NCI-H2107 (cell line): Measurements from ENCODE around the gene NUDT3.

Experiments
- DNase-seq: peaks from one replicate; lab custom pipeline; 2025; lab: John Stamatoyannopoulos, UW

NUDT3 gene

DNA sequence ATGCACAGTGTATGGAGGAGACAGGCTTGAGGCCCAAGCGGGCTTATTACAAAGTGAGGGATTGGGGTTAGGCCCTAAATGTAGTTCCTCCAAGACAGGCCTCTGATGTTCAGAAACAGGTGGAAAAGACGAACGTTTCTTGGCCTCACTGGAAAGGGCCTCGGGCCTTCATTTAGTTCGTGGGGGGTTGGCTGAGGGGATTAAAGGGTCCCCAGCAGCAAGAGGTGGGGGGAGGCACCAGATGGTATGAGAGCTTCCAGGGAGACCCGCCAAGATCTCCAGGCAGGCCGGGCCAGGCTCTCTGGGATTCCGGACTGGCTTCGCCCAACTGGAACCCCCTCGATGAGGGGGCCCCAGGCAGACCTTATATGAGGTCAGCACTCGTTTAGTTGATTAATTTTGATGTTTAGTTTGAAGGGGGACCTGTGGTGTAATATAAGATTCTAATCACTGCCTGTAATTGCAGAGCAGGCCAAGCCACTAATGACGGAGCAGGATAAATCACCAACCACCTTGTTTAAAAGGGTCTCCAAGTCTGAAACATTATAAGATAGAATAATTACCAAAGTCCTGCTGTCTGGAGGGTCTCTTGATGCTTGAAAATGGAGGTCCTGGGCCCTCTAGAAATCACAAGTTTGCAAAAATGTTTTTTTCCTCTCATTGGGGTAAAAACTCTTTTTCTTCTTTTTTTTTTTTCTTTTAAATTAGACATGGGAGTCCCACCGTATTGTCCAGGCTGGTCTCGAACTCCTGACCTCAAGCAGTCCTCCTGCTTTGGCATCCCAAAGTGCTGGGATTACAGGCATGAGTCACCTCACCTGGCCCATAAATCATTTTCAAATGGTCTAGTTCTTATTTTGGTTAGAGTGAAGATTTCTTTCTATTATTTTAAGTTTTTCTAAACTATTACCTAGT is 153.6 kb downstream of the NUDT3 start:
- no peak for DNase-seq

DNA sequence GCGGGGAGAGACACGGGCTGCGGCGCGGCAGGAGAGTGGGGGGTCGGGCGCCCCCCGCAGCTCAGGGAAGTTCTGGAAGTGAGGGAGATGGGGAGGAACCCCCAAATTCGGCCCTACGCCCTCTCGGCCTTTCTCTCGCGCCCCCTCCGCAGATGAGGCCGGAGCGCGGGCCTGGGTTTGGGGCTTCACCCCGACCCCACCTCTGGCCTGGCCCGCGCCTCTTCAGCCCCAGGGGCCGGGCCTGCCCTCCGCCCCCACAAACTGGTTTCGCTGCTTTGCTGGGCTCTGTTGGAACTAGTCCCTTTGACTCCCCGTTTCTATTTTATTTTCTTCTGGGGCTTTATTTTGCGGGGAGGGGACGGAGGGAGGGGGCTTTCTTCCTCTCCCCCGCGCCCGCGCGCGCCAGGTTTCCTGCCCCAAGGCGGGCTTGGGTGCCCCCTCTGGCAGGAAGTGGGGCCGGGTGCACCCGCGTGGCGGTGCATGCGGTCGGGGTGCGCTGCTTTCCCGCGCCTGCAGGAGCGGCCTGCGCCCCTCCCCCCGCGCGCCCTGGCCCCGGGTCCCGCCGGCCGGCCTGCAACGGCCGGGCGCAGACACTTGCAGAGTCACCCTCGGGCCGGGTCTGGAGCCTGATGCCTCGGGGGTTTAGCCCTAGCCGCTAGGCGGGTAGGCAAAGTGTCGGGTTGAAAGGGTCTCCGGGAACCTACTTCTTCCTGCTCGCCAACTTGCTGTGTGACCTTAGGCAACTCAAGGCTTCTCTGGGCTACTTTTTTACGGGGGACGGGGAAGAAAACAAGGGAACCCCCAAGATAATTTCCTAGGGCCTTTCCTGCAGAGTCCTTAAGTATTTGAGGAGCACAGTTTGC is 154.5 kb downstream of the NUDT3 start:
- no peak for DNase-seq

DNA sequence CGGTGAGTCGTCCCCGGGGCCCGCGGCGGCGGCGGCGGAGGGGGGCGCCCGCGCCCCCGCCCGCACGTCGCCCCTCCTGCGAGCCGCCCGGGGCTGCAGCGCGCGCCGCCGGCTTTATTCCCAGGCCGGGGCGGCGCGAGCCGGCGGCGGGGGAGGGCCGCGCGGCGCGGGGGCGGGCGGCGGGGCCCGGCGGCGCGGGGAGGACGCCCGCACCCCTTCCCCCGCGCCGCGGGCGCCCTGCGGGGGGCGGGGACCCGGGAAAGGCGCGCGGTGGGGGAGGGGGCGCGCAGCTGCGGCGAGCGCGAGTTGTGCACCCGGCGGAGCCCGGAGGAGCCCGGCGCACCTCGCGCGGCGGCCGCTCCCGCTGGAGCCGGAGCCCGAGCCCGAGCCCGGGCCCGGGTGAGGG is 155.2 kb downstream of the NUDT3 start:
- DNase-seq: no peak

DNA sequence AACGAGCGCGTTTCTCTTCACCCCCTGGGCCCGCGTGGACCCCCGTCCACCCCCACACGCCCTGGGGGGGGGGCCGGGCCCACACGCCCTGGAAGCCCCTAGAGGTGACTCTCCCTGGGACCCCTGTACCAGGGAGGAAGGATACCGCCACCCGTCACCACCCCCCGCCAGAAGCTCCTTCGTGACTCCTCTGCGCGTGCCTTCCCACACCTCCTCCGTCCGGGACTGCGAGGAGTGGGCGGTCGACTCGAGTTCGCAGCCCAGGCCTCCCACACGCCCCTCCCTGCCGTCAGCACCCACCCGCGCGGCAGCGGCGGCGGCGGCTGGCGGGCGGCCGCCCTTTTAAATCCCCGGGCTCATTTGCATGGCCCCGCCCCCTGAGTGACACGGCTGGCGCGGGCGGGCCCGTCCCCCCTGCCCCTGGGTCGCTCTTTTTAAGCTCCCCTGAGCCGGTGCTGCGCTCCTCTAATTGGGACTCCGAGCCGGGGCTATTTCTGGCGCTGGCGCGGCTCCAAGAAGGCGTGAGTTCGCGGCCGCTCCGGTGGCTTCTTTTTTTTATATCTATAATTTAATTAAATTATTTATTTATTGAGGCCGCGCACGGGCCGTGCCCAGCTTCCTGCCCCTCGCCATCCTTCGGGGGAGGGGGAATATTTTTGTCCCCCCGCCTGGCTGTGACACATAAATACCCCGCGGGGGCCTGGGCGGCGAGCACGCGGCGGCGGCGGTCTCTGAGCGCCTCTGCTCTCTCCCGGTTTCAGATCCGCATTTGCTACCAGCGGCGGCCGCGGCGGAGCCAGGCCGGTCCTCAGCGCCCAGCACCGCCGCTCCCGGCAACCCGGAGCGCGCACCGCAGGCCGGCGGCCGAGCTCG is 155.8 kb downstream of the NUDT3 start, which contains the start of gene HMGA1:
HMGA1 (plus strand) TSS at position 431 of the 873 bp plus-strand sequence. CDS start 3,908 bp downstream, outside the sequence.
- peak; percentile 68 for DNase-seq

DNA sequence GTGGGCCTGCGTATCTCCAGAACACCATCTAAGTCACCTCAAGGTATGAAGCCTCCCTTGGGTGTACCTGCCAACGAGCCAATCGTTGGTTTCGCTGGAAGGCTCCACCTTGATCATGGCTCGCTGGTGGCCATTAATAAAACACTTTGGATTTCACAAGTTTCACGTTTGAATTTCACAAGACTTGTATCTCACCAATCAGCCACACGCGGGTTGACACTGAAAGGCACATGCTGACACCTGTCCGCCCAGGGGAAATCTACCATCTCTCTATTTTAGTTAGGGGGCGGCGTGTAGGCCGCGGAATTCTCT is 156.4 kb downstream of the NUDT3 start:
- no peak for DNase-seq

DNA sequence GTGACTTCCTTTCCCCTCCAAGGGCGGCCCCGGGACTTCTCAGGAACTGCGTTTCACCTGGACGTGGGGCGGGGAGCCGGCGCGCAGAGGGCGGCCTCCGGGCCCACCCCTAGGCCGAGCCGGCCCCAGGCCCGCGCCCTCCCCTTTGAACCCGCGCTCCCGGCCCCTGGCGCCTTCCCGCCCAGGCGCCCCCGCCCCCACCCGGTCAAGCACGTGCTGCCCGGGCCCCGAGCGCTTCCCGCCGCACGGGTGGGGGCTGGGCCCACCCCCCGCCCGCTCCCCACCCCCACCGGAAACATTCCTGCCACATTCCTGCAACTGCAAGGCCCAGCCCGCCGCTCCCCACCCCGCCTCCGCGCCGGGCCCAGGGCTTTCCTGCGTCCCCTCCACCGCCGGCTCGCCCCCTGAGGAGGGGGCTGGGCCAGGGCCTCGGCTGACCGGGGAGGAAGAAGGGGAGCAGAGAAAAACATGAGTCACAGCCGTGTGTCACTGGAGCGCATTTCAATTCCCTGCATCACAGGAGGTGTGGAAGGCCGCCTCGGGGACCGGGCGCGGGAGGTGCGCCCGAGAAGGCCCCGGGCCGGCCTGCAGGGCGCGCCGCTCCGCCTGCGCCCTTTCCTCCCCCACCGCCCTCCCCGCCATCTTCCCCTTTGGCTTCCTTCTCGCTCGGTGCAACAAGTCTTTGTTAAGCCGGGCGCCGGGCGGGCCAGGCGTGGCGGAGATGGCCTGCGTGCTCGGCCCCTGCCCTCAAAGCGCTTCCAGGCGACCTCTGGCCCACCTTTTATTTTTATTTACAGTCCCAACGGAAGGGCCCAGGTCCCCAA is 156.9 kb downstream of the NUDT3 start:
- no peak for DNase-seq

DNA sequence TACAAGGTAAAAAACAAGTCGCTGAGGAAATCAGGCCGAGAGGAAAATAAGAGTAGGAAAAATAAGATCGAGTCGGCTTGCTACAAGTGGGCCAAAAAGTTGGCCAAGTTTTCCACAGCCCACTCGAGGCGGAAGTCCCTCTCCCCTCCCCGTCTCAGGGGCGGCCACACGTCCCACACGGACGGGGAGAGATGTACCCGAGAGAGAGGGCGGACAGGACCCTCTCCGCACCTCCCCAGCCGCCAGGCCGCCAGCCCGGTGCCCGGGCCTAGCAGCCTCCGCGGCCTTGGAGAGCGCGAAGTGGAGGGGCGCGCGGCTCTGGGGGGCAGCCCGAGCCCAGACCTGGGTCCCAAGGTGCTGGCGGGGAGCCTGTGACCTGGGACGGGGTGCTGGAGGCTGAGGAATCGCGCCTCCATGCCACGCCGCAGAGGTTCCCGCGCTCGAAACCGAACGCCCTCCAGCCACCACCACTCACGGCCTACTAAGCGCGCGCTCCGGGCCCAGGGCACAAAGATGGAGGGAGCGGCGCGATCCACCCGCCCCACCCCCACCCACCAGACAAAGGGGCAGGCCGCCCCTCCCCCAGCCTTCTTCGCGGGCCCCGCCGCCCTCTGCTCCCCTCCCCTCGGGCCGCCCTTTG is 157.7 kb downstream of the NUDT3 start:
- DNase-seq: no peak

DNA sequence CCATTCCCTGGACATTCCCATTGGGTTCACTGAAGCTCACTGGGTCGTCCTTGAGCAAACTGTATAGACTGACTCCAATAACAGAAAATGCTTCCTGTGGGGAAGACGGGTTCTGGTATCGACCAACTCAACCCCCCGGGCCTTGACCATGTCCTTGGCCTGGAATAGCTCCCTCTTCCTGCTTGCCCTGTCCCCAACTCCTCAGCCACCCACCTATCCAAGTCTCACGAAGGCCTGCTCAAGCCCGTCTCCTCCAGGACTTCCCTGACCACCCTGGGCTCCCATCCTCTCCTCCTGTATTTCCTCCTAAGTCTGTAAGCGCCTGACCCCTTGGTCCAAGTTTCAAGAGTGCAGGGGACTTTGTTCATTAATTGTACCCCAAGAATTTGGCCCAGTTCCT is 158.6 kb downstream of the NUDT3 start:
- no peak for DNase-seq

DNA sequence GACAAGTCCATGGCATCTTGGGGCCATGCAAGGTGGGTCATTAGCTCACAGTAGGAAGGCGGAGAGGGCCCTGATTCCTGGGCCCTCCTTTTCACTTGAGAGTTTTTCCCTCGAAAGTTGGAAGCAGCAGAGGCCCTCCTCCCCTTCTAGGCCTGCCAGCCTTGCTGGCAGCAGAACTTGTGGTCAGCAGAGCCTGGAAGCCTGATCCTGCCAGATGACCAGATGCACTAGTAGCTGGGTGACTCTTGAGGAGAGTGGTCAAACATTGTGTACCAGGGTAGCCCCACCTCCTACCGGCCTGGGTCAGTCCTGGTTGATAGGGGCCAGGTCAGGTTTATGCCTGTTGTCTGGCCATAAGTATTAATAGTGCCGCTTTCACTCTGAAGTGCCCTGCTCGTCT is 159.6 kb downstream of the NUDT3 start:
- DNase-seq: no peak

DNA sequence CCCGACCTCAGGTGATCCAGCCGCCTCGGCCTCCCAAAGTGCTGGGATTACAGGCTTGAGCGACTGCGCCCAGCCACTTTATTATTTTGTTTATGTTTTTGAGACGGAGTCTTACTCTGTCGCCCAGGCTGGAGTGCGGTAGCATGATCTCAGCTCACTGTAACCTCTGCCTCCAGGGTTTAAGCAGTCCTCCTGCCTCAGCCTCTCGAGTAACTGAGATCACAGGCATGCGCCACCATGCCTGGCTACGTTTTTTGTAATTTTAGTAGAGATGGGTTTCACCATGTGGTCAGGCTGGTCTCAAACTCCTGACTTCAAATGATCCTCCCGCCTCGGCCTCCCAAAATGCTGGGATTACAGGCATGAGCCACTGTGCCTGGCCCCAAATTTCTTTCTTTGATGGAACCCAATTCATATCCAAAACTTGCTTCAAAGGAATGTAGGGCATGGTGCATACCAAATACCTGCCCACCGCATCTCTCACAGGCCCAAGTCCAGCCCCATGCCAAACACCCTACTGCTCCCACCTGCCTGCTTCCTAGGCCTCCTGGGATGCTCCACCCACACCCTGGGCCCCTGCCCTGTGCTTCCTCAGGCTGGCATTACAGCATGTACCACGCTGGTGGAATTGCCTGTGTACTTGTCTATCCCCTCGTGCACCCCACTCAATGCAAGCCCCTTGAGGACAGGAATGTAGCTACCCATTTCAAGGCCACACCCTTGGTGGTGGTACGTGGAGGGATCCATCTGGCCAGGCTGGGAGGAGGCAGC is 160.7 kb downstream of the NUDT3 start:
- DNase-seq: no peak

DNA sequence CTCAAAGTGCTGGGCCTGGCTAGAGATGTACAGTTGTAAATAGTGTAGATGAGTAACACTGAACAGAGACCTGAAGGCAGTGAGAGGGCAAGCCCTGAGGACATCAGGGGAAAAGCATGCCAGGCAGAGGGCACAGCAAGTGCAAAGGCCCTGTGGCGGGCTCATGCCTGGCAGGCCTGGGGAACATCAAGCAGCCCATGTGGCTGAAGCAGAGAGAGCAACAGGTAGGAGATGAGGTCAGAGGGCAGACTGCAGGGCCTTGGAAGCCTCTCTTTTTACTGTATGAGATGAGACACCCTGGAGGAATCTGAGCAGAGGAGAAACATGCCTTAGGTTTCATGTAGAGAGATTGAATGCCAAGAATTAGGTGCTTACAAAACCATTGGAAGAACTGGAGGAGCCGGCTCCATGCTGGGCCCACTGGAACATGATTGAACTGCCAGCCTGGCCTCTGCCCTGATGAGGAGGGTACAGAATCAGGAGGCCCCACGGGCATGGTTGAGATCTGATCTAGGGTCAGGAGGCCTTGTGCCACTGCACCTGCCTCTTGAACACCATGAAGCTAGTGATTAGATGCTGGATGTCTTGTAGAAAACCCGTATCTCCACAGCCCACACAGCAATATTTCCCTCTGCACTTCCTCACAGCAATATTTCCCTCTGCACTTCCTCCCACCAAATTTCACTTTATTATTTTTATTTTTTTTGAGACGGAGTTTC is 161.7 kb downstream of the NUDT3 start:
- no peak for DNase-seq

DNA sequence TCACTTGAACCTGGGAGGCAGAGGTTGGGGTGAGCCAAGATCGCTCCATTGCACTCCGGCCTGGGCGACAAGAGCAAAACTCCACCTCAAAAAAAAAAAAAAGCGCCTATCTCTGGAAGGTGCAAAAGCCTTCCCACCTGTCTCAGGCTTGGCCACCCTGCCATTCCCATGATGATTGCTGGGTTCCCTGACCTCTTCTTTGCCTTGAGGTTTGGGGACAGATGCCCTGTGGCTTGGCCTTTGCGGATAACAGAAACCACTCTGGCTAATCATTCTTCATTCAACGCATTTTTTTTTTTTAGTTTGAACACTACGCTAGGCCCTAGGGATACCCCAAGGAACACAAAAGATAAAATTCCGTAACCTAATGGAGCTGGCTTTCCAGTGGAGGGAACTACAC is 162.6 kb downstream of the NUDT3 start:
- DNase-seq: no peak
